Ovary (tissue), 3 donors: ENCODE data around the gene CD109.

Experiments
- CTCF ChIP-seq, 3 donors: fragments of 450-650 bp in 2 of 3; fragments of 200-600 bp in 1 of 3; IDR thresholded peaks; one replicate each; pipeline versions ENCODE4 v1.5.1 to v1.8.0; 2016 to 2022; ENCODE audit warnings: antibody characterized with exemption in 3 of 3, mild to moderate bottlenecking in 1 of 3
- EP300 ChIP-seq: sonication (generic); formaldehyde crosslinking; IDR thresholded peaks from one replicate; pipeline ENCODE4 v1.6.1; 2017; ENCODE audit warnings: antibody characterized with exemption
- POLR2A ChIP-seq: fragments of 450-650 bp; IDR thresholded peaks from one replicate; pipeline ENCODE4 v1.6.1; 2017; ENCODE audit warnings: antibody characterized with exemption, mild to moderate bottlenecking, moderate library complexity
- donor health status: DM: no; HTN: no; CAD: no.

GRCh38 chr6:73823046-73823735, 127.2 kb downstream of the CD109 start:
- TF ChIP-seq CTCF (IDR thresholded peaks at IDR 0.05) (no peak), POLR2A (no peak), EP300 (no peak)
